ENCODE results near the gene KLRK1.
"Not testable (repeated sequence)": the region's sequence is repeated elsewhere in the genome, so short reads cannot be mapped to it uniquely, and the experiment has no call there.

The KLRK1 gene

DNA sequence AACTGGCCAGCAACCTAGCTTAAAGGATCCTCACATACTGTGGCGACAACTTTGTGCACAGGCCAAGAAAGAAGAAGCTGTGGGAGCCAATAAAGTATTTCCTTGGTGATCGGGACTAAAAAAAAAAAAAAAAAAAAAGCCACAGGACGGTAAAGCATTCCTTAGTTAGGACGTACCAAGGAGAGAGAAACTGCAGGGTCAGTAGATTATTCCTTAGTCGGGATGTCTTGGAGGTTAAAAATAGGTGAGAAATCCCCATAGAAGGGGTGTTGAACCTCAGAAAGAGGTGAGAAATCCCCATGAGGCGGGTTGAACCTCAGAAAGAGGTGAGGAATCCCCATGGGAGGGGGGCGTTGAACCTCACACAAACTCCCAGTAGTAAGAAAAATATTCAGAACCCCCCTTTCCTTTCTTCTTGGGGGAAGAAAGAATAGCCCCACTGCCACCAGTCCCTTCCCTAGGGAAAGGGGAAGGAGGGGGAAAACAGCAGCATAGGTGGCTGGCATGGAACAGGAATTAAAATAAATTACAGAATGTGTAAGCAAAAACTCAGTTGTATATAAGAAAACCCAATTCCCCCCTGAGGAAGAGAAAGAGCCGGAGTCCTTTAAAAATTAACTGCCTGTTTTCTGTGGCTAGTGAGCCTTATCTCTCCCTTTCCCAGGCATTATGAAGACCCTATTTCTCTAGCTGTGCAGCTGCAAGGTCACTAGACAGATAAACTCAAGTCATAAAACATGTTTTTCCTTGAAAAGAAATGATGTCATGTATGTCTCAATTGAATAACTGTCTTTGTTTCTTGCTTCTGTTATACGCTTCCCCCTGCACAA is 26.8 kb downstream of the KLRK1 start:
- DNase-seq (ENCODE audit: low read depth): peak; percentile 56

- DNase-seq (ENCODE audit: low read depth): no peak
Observed at GRCh38 chr12:10362325-10362724, 27.5 kb downstream of the KLRK1 start.

GRCh38 chr12:10361622-10362021 is 28.2 kb downstream of the KLRK1 start:
- DNase-seq (ENCODE audit: low read depth): peak; percentile 85

DNA sequence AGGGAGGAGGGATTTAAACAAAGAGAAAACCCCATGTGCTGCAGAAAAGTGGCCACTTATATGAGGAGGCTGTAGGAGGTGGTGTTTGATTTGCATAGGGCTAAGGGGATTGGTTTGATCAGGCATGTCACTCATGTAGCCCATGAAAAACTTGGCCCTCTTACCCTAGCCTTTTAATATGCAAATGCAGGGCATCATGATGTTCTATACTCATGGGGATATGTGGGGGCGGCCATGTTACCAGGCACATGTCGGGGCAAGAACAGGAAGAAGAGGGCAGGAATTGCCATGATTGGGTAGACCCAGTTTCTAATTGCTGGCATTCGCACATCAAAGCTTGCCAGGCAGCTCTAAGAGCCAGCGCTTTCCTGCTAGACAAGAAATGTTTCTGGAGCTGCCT is 28.8 kb downstream of the KLRK1 start:
- DNase-seq (ENCODE audit: low read depth): peak; percentile 15

GRCh38 chr12:10358969-10359368 is 30.9 kb downstream of the KLRK1 start:
- no peak for DNase-seq (ENCODE audit: low read depth)

- DNase-seq (ENCODE audit: low read depth): no peak
Observed at GRCh38 chr12:10358131-10358530, 31.7 kb downstream of the KLRK1 start.

- DNase-seq (ENCODE audit: low read depth): peak; percentile 40
Observed at GRCh38 chr12:10354502-10354901, 35.3 kb downstream of the KLRK1 start.

DNA sequence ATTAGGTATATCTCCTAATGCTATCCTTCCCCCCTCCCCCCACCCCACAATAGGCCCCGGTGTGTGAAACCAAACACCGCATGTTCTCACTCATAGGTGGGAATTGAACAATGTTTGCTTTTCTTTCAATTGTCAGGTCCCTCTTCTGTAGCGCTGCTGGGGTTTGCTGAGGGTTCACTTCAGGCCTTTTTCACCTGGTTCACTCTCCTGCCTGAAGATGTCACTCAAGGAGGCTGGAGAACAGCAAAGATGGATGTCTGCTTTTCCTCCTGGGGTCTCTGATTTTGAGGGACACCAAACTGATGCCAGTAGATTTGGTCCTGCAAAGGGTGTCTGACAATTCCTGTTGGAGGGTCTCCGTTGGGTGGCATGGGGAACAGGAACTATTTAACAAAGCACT is 35.8 kb downstream of the KLRK1 start:
- no peak for DNase-seq (ENCODE audit: low read depth)

DNA sequence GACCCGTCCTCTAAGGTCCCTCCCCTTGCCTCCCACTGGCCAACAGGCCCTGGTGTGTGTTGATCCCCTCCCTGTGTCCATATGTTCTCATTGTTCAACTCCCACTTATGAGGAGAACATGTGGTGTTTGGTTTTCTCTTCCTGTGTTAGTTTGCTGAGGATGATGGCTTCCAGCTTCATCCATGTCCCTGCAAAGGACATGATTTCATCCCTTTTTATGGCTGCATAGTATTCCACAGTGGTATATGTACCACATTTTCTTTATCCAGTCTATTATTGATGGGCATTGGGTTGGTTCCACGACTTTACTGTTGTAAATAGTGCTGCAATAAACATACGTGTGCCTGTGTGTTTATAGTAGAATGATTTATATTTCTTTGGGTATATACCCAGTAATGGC is 38.4 kb downstream of the KLRK1 start:
- not testable (repeated sequence) for DNase-seq (ENCODE audit: low read depth)

GRCh38 chr12:10341892-10342509 is 47.8 kb downstream of the KLRK1 start:
- DNase-seq (ENCODE audit: low read depth): peak; percentile 21

GRCh38 chr12:10340946-10341345 is 48.9 kb downstream of the KLRK1 start:
- DNase-seq (ENCODE audit: low read depth): peak; percentile 15

DNA sequence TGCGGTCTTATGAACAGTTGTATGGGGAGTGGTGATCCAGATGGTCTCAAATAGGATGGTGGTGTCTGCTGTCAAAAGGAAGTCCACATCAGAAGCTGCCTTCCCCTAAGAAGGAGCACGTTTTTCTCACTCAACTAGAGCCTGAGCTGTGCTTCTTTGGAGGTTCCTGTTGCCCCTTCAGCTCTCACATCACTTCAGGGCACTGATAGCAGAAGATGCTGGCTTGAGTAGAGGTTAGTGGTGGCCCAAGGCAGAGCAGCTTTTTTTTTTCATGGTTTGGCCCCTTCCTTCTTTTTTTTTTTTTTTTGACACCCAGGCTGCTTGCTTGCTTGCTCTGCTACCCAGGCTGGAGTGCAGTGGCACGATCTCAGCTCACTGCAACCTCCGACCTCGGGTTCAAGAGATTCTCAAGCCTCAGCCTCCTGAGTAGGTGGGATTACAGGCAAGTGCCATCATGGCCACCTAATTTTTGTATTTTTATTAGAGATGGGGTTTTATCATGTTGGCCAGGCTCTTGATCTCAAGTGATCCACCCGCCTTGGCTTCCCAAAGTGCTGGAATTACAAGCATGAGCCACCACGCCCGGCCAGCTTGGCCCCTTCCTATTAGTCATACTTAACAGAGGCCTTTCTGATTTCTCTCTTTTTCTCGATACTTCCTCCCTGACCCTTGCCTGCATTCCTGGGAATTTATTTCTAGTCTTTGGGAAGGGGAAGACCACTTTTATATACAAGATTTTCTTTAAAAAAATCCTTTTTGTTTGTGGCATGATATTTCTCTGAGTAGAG is 50.6 kb downstream of the KLRK1 start:
- DNase-seq (ENCODE audit: low read depth): peak; percentile 37

DNA sequence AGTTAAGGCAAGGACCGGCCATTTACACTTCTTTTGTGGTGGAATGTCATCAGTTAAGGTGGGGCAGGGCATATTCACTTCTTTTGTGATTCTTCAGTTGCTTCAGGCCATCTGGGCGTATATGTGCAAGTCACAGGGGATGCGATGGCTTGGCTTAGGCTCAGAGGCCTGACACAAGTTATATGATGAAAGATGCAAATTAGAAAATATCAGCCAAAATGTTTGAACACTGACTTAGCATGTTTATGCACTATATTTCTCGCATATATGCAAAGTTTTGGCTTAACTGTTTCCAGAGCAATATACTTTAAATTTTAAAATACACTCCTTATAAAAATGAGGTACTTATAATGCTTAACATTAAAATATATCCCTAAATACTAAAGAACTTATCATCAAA is 51.4 kb downstream of the KLRK1 start:
- not testable (repeated sequence) for DNase-seq (ENCODE audit: low read depth)

- not testable (repeated sequence) for DNase-seq (ENCODE audit: low read depth)
Observed at GRCh38 chr12:10336196-10336595, 53.6 kb downstream of the KLRK1 start.

- DNase-seq (ENCODE audit: low read depth): peak; percentile 71
Observed at GRCh38 chr12:10331642-10332239, 58.1 kb downstream of the KLRK1 start.

- not testable (repeated sequence) for DNase-seq (ENCODE audit: low read depth)
Observed at GRCh38 chr12:10328691-10329090, 61.1 kb downstream of the KLRK1 start.
